ENCODE results near the gene SERF1B. TPM values are rescaled to one million over a fixed set of nuclear protein-coding genes. Genes with fewer than 3 reads are reported as not detected.

The SERF1B gene
- polyA plus RNA-seq, 3 donors: 90.5 to 96.2 (median 93.7) TPM

Other genes starting within 250 kb of the SERF1B start
- 10 to 100 TPM; 40.2 to 83.1 (median 73.2) TPM for gene SMN2, start 24.4 kb downstream of the SERF1B start, polyA plus RNA-seq (ENCODE audit: insufficient read length in 3 of 3)